Trophoblast cell (in vitro differentiated cells and primary cell): ENCODE measurements around the gene TCF23.

Experiments used
- DNase-seq, 2 donors: peaks; one replicate each; pipeline ENCODE4 v3.0.0-alpha.2; 2016
- H2AFZ ChIP-seq: 2 replicates; pipeline ENCODE4 v1.6.1; 2013; ENCODE audit warnings: low read length, moderate library complexity, mild to moderate bottlenecking; ENCODE audit not compliant: insufficient read depth, poor library complexity
- H2AK5ac ChIP-seq: 2 replicates; pipeline ENCODE4 v1.6.1; 2013; ENCODE audit warnings: mild to moderate bottlenecking, low read length
- H2BK120ac ChIP-seq: 2 replicates; pipeline ENCODE4 v1.6.1; 2013; ENCODE audit warnings: low read length, mild to moderate bottlenecking, moderate library complexity; ENCODE audit not compliant: insufficient read depth, poor library complexity
- H2BK12ac ChIP-seq: 2 replicates; pipeline ENCODE4 v1.6.1; 2013; ENCODE audit warnings: mild to moderate bottlenecking, low read length, moderate library complexity
- H2BK5ac ChIP-seq: 2 replicates; pipeline ENCODE4 v1.6.1; 2013; ENCODE audit warnings: low read length, low read depth, moderate library complexity, mild to moderate bottlenecking; ENCODE audit not compliant: poor library complexity
- H3K14ac ChIP-seq: 2 replicates; pipeline ENCODE4 v1.6.1; 2013; ENCODE audit warnings: mild to moderate bottlenecking, low read length
- H3K18ac ChIP-seq: 2 replicates; pipeline ENCODE4 v1.6.1; 2013; ENCODE audit warnings: mild to moderate bottlenecking, low read length
- H3K23ac ChIP-seq: 2 replicates; pipeline ENCODE4 v1.6.1; 2013; ENCODE audit warnings: low read length
- H3K27ac ChIP-seq: 2 replicates; pipeline ENCODE4 v1.5.1; 2013; ENCODE audit warnings: low read depth, mild to moderate bottlenecking, inconsistent platforms, low read length, moderate library complexity
- H3K27me3 ChIP-seq: 2 replicates; pipeline ENCODE4 v1.6.1; 2013; ENCODE audit warnings: inconsistent platforms, mild to moderate bottlenecking, low read length, moderate library complexity; ENCODE audit not compliant: insufficient read depth
- H3K36me3 ChIP-seq, 2 experiments: 1 replicate in 1 of 2; 2 replicates in 1 of 2; pipeline ENCODE4 v1.6.1; 2013; ENCODE audit warnings: low read length in 2 of 2, mild to moderate bottlenecking in 2 of 2, moderate library complexity in 1 of 2; ENCODE audit not compliant: insufficient read depth in 2 of 2, control insufficient read depth in 1 of 2
- H3K4ac ChIP-seq: 2 replicates; pipeline ENCODE4 v1.6.1; 2013; ENCODE audit warnings: low read depth, mild to moderate bottlenecking, low read length, moderate library complexity
- H3K4me1 ChIP-seq, 2 experiments: 1 replicate in 1 of 2; 2 replicates in 1 of 2; pipeline ENCODE4 v1.6.1; 2013; ENCODE audit warnings: low read length in 2 of 2, mild to moderate bottlenecking in 2 of 2, moderate library complexity in 1 of 2; ENCODE audit not compliant: insufficient read depth in 2 of 2, control insufficient read depth in 1 of 2
- H3K4me2 ChIP-seq: 2 replicates; pipeline ENCODE4 v1.6.1; 2013; ENCODE audit warnings: inconsistent platforms, mild to moderate bottlenecking, low read length, moderate library complexity
- H3K4me3 ChIP-seq: 2 replicates; pipeline ENCODE4 v1.5.1; 2013; ENCODE audit warnings: mild to moderate bottlenecking, low read depth, low read length, inconsistent platforms
- H3K79me1 ChIP-seq: one replicate; pipeline ENCODE4 v1.6.1; 2013; ENCODE audit warnings: low read length
- H3K79me2 ChIP-seq: 2 replicates; pipeline ENCODE4 v1.6.1; 2013; ENCODE audit warnings: low read length, mild to moderate bottlenecking; ENCODE audit not compliant: control insufficient read depth, insufficient read depth, poor library complexity
- H3K9ac ChIP-seq: 2 replicates; pipeline ENCODE4 v1.6.1; 2013; ENCODE audit warnings: mild to moderate bottlenecking, low read length
- H3K9me3 ChIP-seq: 2 replicates; pipeline ENCODE4 v1.6.1; 2013; ENCODE audit warnings: low read depth, mild to moderate bottlenecking, control low read depth, inconsistent platforms, low read length; ENCODE audit not compliant: insufficient read depth
- H4K12ac ChIP-seq: 2 replicates; pipeline ENCODE4 v1.6.1; 2013; ENCODE audit warnings: low read depth, mild to moderate bottlenecking, low read length, moderate library complexity
- H4K8ac ChIP-seq: 2 replicates; pipeline ENCODE4 v1.6.1; 2013; ENCODE audit warnings: low read depth, mild to moderate bottlenecking, low read length, moderate library complexity
- H4K91ac ChIP-seq: one replicate; pipeline ENCODE4 v1.6.1; 2013; ENCODE audit warnings: low read depth, mild to moderate bottlenecking, low read length, moderate library complexity
- WGBS: extraction: QIAGEN DNeasy Blood & Tissue Kit; methylation state at CpG from one replicate; pipeline ENCODE4 v1.1.7; 2013; ENCODE audit warnings: missing lambda C conversion rate; ENCODE audit not compliant: insufficient read length, insufficient coverage; ENCODE audit errors: extremely low coverage; 5-methylcytosine and 5-hydroxymethylcytosine counted together

The TCF23 gene

GRCh38 chr2:27130396-27130795, 18.4 kb upstream of the TCF23 start:
- Histone ChIP-seq H3K4me2 (no peak overlapping the region), H3K14ac (no peak overlapping the region), H2AK5ac (no peak overlapping the region), H4K12ac (no peak overlapping the region), H4K91ac (no peak overlapping the region), H2BK5ac (no peak overlapping the region), H4K8ac (no peak overlapping the region), H3K4me1 (peaks cover 7 to 8% of the 10 kb centered on the region in 2 experiments), H3K79me1 (peaks cover 6% of the 10 kb centered on the region), H3K79me2 (peaks cover 9% of the 10 kb centered on the region), H3K9ac (no peak overlapping the region), H3K23ac (no peak overlapping the region), H2BK12ac (no peak overlapping the region), H3K9me3 (no peaks in the 10 kb centered on the region), H3K4ac (no peak overlapping the region), H3K18ac (no peak overlapping the region), H3K4me3 (no peak overlapping the region), H3K27ac (no peak overlapping the region), H2BK120ac (no peak overlapping the region), H3K36me3 (peaks cover 35 to 40% of the 10 kb centered on the region in 2 experiments), H2AFZ (no peak overlapping the region), H3K27me3 (no peaks in the 10 kb centered on the region)
- no peak for DNase-seq
- WGBS = no CpG with 5 or more reads among the region's 10 CpGs

GRCh38 chr2:27131429-27131828, 17.4 kb upstream of the TCF23 start:
- no peak overlapping the region for H3K18ac ChIP-seq
- peaks cover 7 to 8% of the 10 kb centered on the region in 2 experiments for H3K4me1 ChIP-seq
- no peaks in the 10 kb centered on the region for H3K27me3 ChIP-seq
- no peak overlapping the region for H3K23ac ChIP-seq
- no CpG with 5 or more reads among the region's 11 CpGs for WGBS
- H3K4me2 ChIP-seq = no peak overlapping the region
- no peak overlapping the region for H2BK12ac ChIP-seq
- H2AK5ac ChIP-seq = no peak overlapping the region
- H3K4ac ChIP-seq = no peak overlapping the region
- H2AFZ ChIP-seq = no peak overlapping the region
- H4K8ac ChIP-seq = no peak overlapping the region
- no peaks in the 10 kb centered on the region for H3K9me3 ChIP-seq
- H3K79me2 ChIP-seq = peaks cover 9% of the 10 kb centered on the region
- H2BK120ac ChIP-seq = no peak overlapping the region
- no peak overlapping the region for H2BK5ac ChIP-seq
- no peak overlapping the region for H3K14ac ChIP-seq
- H4K91ac ChIP-seq = no peak overlapping the region
- H3K36me3 ChIP-seq = peaks cover 35 to 40% of the 10 kb centered on the region in 2 experiments
- H3K9ac ChIP-seq = no peak overlapping the region
- H3K79me1 ChIP-seq = peaks cover 6% of the 10 kb centered on the region
- no peak overlapping the region for H3K27ac ChIP-seq
- DNase-seq = no peak
- H3K4me3 ChIP-seq = no peak overlapping the region
- no peak overlapping the region for H4K12ac ChIP-seq

DNA sequence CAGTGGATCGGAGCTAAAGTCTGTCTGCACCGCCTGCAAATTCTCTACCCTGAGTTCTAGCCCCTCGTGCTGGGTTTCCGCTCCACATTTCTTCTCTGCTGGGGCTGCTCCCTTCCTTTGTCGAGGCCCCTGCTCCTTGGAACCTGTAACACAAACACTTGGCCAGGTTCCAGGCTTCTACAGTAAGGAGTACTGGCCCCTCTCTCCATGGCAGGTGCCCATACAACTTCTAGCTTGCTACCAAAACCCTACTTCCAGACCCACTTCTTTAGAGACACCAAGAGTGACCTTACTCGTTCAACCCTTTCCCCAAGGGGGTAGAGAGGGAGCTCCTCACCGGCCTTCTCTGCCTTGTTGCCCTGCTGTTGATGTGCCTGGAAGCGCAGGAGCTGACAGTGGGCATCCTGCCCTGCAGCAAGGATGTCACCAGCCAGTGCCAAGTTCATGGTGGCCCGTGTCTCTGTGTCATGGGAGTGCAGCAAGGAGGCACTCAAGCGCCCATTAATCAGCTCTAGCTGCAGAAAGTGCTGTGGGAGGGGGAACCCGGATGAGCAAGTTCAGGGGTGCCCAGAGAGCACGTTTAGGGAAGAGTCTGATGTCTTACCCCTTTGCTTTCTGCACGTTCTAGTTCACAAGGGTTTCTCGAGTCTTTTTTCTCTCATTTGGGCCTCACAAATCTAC, 15.5 kb upstream of the TCF23 start:
- Histone ChIP-seq H3K36me3 (peaks cover 35 to 40% of the 10 kb centered on the region in 2 experiments), H3K27me3 (no peaks in the 10 kb centered on the region), H3K14ac (peak overlapping the region; percentile 29), H4K8ac (no peak overlapping the region), H3K9me3 (no peaks in the 10 kb centered on the region), H3K4ac (peak overlapping the region; percentile 68), H3K9ac (peak overlapping the region; percentile 35), H3K79me2 (peaks cover 10% of the 10 kb centered on the region), H3K23ac (no peak overlapping the region), H3K4me1 (peaks cover 7 to 8% of the 10 kb centered on the region in 2 experiments), H3K18ac (no peak overlapping the region), H2AK5ac (no peak overlapping the region), H3K4me3 (peak overlapping the region; percentile 92), H2AFZ (no peak overlapping the region), H2BK12ac (no peak overlapping the region), H3K27ac (no peak overlapping the region), H3K79me1 (peaks cover 6% of the 10 kb centered on the region), H2BK120ac (no peak overlapping the region), H4K91ac (no peak overlapping the region), H3K4me2 (peak overlapping the region; percentile 64), H4K12ac (no peak overlapping the region), H2BK5ac (no peak overlapping the region)
- no CpG with 5 or more reads among the region's 14 CpGs for WGBS
- no peak for DNase-seq

DNA sequence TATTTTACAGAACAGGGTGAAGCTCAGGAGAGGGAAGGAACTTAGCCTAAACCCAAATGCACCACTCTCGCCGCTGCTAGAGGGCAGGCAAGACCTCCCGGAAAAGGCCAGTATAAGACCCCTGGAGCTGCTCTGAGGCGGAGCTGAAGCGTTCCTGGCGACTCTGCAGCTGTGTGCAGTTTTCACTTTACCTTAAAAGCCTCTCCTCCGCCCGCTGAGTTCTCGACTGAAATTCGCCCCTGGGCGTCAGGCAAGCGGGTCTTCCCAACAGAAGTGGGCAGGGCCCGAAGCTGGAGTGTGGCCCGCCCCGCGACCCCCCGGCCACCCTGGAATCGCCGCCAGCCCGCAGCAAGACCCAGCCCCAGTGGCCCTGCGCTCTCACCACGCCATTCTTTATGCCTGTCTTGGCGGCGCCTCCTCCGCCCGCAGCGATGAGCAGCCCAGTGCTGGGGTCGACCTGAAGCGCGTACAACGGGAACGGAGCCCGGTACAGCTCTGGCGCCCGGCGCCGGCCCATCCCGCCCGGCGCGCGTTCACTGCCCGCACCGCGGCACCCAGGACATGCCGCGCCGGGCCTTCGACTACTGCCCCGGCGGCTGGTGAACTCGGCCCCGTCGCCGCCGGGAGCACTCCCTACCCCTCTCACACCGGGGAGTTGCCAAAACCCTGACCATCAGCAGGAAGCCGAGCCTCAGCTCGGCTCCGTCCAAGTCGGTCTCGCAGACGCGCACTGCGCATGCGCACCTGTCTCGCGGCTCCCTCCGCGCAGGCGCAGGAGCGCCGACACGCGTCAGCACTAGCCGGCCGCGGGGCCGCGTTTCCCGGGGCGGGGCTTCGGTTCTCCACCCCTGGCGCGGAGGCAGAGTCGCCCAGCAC, 14.7 kb upstream of the TCF23 start, which contains the start of gene PREB:
TSS of gene PREB (minus strand) at position 732 of the 876 bp plus-strand sequence. CDS start at position 517, 215 bp downstream.
- H4K91ac ChIP-seq = peak within 1 kb of the TSS; percentile 90
- peak within 1 kb of the TSS; percentile 95 for H2AFZ ChIP-seq
- peaks cover 10% of the 10 kb centered on the region for H3K79me2 ChIP-seq
- peak within 1 kb of the TSS; percentile 78 for H3K9ac ChIP-seq
- peak within 1 kb of the TSS; percentile 80 for H3K14ac ChIP-seq
- peak within 1 kb of the TSS; percentile 68 for H3K4ac ChIP-seq
- peak within 1 kb of the TSS; percentile 90 for H4K8ac ChIP-seq
- H3K36me3 ChIP-seq = peaks cover 35 to 40% of the 10 kb centered on the region in 2 experiments
- H2BK12ac ChIP-seq = peak within 1 kb of the TSS; percentile 30
- peak within 1 kb of the TSS; percentile 73 for H3K18ac ChIP-seq
- WGBS = no CpG with 5 or more reads among the region's 86 CpGs
- no peaks in the 10 kb centered on the region for H3K9me3 ChIP-seq
- peaks cover 6% of the 10 kb centered on the region for H3K79me1 ChIP-seq
- peak within 1 kb of the TSS; percentile 70 for H2AK5ac ChIP-seq
- H3K27me3 ChIP-seq = no peaks in the 10 kb centered on the region
- H2BK5ac ChIP-seq = peak within 1 kb of the TSS; percentile 83
- peak within 1 kb of the TSS; percentile 28 for H2BK120ac ChIP-seq
- peak within 1 kb of the TSS; percentile 64 for H3K4me2 ChIP-seq
- H3K4me3 ChIP-seq = peak within 1 kb of the TSS; percentile 92
- DNase-seq = peak; percentile 98 to 100
- H3K27ac ChIP-seq = peak within 1 kb of the TSS; percentile 80
- H3K4me1 ChIP-seq = peaks cover 7 to 8% of the 10 kb centered on the region in 2 experiments
- H4K12ac ChIP-seq = peak within 1 kb of the TSS; percentile 75
- no peak within 1 kb of the TSS for H3K23ac ChIP-seq
